GF-D8 (cell line): ENCODE results near the gene SH3YL1.

Experiments
- DNase-seq: peaks from one replicate; lab custom pipeline; 2025; lab: John Stamatoyannopoulos, UW

The SH3YL1 gene

DNA sequence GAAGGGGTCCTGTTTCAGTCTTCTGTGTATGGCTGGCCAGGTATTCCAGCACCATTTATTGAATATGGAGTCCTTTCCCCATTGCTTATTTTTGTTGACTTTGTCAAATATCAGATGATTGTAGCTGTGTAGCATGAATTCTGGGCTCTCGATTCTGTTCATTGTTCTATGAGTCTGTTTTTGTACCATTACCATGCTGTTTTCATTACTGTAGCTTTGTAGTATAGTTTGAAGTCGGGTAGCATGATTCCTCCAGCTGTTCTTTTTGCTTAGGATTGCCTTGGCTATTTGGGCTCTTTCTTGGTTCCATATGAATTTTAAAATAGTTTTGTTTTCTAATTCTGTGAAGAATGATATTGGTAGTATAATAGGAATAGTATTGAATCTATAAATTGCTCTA, 6.0 kb downstream of the SH3YL1 start:
- no peak for DNase-seq

DNA sequence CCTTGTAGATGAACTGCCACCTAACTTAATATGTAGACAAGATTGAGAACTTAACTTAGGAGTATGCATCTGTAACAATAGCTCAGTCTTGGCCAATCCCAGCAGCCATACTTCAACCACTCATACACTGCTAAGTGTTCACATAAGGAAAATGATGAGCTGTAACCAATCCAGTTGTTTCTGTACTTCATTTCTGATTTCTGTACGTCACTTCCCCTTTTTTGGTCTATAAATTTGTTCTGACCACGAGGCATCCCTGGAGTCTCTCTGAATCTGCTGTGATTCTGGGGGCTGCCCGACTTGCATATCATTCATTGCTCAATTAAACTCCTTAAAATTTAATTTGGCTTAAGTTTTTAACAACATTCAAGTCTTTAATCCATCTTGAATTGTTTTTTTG, 6.4 kb downstream of the SH3YL1 start:
- no peak for DNase-seq

DNA sequence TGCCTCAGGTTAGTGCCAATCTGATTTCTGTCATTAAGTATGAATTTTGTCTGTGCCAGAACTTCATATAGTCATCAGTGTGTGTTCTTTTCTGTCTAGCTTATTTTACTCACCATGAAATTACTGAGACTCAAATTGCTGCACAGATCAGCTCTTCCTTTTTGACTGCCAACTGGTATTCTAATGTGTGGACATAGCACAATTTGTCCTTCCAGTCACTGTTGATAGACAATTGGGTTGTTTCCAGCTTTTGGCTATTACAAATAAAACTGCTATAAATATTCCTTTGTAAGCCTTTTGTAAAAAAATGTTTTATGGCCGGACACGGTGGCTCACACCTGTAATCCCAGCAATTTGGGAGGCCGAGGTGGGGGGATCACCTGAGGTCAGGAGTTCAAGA, 7.7 kb downstream of the SH3YL1 start:
- no peak for DNase-seq

DNA sequence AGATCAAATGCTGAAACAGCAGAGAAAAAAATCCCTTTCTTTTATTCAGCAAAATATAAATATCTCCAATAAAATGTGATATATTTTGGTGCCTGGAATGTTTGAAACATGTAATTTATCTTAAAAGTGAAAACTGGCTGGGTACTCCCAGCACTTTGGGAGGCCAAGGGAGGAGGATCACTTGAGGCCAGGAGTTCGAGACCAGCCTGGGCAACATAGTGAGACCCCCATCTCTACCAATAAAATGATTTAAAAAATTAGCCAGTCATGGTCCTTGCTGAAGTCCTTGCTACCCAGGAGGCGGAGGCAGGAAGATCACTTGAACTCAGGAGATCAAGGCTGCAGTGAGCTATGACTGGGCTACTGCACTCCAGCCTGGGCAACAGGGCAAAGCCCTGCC, 8.6 kb downstream of the SH3YL1 start:
- no peak for DNase-seq

DNA sequence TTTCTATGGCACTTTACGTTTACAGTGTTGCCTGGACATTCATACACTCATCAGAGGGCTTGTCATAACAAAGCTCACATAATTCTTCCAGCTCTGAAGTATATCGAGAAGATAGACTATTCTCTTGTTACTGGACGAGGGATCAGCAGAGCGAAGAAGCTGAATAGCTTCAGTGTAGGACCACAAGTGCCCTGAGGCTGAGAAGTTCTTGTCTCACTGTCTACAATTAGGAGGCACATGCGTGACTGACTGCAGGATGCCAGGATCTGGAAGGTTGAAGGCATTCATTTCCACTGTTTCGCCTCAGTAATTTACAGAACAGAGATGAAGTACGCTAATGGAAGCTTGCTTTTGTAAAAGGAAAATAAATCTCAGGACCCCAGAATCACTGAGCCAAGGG, 9.6 kb downstream of the SH3YL1 start:
- no peak for DNase-seq

DNA sequence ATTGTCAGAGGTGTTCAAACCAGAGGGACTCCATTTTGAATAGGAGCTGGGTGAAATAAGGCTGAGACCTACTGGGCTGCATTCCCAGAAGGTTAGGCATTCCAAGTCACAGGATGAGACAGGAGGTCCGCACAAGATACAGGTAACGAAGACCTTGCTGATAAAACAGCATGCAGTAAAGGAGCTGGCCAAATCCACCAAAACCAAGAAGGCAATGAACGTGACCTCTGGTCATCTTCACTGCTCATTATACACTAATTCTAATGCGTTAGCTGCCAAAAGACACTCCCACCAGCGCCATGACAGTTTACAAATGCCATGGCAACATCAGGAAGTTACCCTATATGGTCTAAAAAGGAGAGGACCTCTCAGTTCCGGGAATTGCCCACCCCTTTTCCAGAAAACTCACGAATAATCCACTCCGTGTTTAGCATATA, 10.6 kb downstream of the SH3YL1 start:
- no peak for DNase-seq

DNA sequence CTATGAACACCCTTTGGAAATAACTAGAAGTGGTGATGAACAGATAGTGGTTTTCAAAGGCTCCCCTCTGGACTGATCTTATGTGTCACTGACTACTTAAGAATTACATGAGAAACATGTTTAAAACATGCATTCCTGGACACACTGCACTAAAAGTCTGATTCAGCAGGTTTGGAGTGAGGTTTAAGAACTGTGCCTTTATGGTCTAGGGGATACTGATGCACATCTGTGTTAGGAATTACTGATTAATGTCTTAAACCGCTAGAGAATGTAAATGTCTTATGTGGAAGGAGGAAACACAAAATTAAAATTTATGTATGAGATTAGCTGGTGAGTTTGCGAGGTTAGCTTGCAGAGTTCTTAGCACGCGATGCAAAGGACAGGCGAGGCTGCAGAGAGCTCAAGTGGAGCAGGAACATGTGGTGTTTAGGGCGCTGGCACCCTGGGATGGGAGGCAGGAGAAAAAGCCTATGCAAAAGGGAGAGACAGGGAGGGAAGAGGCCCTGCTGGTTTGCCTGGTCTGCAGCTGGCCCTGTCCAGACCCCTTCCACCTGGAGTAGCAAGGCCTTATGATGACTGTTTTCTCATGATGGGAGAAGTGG, 11.7 kb downstream of the SH3YL1 start:
- DNase-seq, result no peak

DNA sequence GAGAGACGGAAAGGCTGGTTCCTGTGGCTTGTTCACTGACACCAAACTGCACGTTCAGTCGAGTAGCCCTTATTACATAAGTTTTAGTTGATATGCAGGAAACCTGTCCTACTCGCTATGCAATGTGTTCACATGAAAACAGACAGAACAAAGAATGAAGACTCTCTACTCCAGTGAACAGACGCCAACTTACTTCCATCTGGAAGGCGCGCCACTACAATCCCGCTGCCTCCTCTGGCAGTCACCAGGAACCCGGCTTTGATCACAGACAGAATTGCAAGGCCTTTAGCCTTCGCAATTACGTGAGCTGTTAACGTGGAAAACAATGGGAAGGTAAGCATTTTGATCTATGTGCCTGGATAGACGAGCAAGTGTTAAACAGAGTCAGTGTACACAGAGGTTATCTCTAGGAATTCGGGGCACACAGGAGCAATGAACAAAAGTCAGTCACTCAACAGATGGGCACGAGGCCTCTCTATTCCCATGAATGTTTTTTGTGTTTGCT, 14.2 kb downstream of the SH3YL1 start:
- DNase-seq, result no peak

DNA sequence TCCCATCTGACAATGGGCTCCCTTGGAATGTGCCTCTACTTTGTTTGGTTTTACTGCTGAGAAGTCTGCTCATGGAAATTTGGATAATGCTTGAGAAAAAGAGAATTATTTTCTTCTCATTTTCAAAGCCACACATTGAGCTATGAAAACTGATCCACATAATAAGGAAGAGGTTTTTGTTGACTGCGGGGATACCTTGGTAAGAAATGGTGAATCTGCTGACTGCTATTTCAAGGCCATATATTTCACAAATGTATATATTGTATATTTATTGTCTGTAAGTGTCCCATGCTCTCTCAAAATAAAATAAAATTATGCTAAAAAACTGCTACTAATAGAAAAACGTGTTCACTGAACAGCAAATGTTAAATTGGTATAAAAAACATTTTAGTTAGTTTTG, 15.1 kb downstream of the SH3YL1 start:
- DNase-seq, result no peak

DNA sequence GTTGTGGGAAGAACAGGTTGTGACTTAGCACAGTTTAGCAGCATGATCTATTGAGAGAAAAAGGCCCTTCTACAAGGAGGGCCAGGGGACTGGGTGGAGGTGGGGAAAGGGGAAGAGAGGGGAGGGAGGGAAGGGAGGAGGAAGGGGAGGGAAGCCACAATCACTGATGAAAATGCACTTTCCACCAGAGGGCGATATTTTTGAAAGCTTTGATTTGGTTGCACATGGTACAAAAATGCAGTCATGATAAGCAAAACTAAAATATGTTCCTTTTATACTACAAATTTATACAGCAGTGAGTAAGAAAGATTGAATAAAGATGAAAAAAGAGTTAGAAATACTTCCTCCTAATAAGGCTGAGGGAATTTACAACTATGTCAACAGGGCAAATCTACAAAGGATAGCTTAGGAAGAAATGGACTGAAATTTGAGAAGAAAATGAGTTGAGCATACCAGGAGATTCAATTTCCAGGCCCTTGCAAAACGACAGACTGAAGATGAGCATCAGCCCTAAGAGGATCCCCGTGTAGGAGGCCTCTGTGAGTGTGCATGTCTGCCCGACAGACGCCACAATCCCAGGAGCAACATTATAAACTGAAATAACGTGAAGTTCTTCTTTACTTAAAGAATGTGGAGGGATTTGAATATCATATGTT, 17.2 kb downstream of the SH3YL1 start:
- DNase-seq, result no peak

DNA sequence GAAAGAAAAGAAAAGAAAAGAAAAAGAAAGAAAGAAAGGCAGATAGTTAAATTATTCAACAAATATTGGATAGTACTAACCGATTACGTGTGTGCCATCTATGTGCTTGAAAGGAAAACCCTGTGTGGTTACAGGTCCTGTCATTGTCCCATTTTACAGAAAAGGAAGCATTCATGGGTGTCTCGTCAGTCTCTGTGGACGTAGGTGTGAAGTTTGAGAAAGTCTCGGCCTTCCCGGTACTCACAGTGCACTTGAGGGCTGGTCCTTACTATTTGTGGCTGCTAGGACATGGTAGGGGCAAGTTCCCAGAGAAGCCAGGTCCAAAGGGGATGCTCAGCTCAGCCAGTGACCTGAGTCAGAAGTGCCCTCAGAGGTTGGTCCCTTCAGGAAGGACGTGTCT, 19.3 kb downstream of the SH3YL1 start:
- no peak for DNase-seq

DNA sequence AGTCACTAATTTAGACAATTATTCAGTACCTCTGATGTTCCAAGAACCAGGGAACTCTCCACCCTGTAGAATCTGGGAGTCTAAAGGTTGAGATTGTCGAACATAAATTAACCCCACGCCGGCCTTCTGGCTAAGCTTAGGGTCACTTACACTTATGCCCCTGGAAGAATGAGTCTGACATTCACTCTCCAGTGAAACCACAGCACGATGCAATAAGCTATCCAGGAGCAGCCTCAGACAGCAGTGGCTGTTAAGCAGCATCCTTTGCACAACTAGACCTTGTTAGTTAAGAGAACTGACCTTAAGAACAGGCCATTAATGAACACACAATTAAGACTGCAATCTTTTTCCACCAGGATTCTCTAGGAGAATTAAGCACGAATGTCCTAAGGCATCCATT, 25.0 kb downstream of the SH3YL1 start:
- DNase-seq, result no peak

DNA sequence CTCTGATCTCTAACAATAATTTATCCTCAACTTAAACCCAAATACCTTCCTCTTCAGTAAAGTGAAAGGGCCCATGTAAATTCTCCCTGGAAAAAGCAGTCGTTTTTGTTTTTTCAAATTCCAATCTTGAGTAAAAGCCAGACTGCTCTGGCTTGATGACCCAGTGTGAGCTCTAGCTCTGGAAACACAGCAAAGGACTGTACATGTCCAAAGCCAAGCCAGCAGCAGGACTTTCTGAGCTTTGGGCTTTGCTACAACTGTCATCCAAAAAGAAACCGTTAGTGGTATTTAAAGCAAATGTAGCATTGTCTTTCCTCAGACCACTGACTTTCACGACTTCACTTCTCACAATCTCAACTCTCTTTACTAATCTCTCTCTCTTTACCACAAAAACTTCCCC, 25.4 kb downstream of the SH3YL1 start:
- no peak for DNase-seq

DNA sequence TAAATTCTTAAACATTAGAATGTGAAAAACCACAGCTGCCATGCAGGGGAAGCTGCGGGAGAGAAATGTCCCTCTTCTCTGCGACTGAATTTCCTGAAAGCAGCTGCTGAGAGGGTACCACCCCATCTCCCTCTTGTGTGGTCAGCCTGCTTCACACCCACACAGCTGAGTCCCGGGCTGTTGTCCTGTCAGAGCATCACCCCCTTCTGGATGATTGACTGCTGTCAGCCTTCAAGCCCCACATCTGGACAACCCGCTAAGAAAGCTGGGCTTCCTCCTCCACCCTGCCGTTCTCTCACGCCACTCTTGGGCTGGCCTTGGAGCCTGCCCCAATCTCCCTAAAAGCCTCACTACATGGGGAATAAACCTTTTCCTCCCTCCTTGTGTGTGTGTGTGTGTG, 26.0 kb downstream of the SH3YL1 start:
- DNase-seq, result no peak

DNA sequence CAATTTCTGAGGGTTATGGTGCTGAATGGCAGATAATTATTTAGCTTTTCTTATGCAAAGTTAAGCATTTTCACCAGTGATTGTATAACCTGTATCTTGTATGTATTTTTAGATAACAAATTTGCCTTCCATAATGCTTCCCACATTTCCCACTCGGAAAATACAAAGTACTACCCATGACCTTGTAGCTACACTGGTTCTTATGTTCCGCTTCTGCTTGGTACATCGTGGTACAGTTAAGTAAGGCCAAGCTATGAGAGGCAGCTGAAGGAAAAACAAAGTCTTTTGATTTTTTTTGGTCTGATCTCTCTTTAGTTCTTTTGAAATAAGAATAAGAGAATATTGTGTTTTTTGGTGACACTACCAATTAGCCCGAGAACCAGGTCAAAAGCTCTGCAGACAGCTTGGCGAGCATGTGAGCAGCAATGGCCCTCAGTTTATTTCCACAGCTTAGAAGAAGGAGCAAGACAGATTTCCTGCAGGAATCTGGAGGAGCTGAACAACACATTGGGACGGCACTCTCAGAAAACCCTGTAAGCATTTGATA, 26.8 kb downstream of the SH3YL1 start:
- no peak for DNase-seq

DNA sequence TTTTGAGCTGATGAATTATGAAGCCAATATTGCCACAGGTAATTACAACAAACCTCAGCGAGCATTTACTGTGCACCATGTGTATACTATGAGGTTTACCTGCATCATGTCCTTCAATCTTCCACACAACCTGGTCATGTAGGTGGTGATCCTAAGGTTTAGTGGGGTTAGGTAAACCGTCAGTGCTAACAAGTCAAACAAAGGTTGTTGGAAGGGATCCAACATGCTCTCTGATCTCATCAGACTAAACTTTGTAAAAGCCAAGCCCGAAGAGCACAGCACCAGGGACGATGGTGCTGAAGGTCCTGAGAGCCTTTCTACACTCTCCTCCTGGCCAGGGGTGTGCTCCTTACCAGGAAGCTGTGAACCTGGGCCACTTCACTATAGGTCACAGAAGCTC, 29.4 kb downstream of the SH3YL1 start:
- DNase-seq, result no peak

DNA sequence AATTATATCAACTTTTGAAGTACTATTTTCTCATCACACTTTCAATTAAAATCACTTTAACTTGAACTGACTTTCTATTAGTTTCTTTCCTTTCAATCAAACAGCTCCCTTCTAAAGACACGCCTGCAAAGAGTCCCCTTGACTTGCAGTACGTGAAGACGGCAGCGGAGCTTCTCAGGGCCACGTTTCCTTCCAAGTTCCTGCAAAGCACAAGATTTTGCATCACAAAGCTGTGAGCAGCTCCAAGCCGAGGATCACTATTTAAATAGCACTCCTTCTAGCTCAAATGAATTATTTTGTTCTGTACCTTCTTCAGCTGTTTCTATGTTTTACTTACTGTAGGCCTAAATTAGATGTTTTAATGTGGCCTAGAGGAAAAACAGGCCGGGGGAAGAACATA, 30.8 kb downstream of the SH3YL1 start:
- no peak for DNase-seq

DNA sequence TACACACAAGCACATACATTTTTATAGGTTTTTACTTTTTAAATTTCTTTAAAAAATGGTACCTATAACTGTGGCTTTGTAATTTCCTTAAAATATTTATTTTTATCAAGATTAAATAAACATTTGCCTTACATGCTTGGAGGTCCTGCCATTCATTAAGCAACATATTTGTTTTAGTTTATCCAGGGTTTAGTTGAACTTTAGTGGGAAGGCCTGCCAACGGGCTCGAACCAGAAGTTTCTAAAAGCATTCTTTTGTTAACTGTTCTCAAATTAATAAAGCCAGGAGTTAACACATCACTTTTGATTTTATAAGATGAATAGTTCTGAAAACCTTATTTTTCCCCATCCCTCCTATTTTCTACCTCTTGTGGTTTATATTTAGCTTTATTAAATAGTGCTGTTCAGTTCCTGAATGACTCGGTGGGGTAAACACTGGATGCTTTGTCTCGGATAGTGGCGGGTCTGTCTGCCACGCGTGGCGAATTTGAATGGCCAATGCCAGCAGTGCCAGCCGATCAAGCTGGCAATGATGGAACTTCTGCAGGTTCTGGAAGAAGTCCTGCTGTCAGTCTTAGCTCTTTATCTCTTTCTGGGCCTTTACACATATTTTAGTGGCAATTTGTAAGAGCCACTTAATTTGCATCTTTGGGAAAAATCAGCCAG, 32.2 kb downstream of the SH3YL1 start:
- DNase-seq, result no peak

DNA sequence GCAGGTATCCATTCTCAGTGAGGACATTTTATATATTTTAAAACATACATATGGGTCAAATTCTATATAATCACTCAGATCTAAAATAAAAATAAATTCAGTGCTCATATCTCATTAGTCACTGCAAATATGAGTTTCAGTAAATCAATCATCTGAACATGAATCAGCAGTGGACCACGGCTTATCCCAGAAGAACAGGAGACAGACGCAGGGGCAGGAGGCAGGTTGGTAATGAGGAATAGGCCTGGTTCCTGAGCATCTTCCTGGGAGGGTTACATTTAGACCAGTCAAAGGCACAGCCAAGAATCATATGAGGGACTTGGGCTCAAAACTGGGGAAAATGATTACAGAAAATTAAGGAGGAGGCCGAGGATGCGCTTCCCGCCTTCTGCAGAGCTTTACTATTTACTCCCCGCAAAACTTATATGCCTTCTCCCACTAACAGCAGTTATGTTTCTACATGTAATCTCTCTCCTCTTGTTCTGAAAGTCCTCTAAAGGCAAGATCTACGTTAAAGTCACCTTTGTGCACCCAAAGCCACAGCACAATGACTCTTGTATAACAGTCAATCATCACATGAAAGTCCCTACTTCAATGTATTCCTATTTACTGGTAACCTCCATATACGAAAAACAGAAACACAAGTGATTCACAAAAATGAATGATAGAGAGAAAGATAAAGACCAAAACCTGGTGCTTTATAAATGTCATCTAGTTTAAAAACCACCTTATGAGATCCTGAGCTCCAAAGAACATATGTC, 35.1 kb downstream of the SH3YL1 start:
- no peak for DNase-seq

DNA sequence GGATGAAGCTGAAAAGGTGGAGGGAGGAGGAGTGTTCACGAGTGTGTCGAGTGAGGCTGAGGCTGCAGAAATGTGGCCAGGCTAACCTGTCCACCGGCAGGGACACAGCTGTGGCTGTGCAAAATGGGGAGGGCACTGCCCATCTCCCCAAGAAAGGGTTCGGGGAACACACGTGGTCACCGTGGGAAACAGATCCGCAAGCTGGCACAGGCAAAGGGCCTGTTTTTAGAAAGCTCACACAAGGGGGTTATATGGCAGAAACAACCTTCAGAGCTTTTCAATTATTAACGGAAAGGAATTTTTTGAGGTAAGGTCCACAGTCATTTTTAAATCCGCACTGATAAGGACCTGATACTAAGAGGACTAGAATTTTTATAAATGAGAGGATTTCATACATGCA, 35.7 kb downstream of the SH3YL1 start:
- no peak for DNase-seq

DNA sequence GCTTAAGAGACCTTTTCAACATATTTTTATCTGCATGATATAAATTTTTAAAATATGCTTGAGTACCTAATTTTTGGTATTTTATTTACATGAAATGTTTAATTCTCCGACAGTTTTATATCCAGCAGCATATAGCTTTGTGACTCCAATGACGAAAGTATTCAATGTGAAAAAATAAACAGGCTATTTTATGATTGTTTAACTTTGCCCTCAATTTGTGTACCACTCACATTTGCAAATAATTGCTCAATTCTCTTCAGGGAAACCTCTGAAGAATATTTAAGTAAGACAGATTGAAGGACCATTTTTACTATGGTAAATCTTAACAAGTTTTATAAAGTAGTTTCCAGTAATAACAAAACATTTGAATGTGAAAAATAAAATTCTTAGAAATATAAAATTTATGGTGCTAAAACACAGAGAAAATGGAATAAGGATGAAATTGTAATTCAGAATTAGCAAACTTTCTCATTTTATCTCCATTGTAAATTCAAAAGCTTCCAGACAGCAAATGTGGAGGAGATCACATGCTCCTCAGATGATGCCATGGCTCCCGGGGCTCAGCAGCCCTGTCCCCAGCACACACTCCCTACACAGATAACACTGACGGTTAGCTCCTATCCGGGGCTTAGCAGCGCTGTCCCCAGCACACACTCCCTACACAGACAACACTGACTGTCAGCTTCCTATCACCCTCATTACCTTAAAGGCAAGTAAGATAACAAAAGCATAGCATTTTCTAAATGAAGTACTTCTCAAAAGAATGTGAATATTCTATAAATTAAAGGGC, 39.7 kb downstream of the SH3YL1 start:
- no peak for DNase-seq

DNA sequence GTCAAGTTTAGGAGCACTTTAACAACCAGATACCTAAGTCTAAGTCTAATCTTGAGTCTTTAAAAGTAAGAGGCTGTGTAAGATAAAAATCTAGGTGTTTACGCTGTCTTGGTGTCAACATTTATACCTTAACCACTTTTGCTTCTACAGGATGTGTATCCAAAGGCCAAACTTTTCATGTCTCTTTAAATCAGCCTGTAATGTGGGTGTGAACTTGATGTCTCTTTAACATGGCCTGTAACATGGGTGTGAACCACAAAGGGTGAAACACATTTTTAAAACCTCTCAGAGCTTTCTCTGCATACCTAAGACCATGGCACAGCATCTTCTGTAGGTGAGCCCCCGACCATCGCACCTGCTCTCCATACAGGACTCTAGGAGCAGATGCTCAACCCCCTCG, 40.4 kb downstream of the SH3YL1 start:
- DNase-seq, result no peak
